OCI-LY7 (cell line): ENCODE measurements around the gene APOA1. TPM values are rescaled to one million over a fixed set of nuclear protein-coding genes. Genes with fewer than 3 reads are reported as not detected.

ENCODE experiments used
- BruUV-seq: library from RNA; stranded (reverse); fragments of 400-500 nt; replicated peaks from 2 replicates; lab custom pipeline; 2021; lab: Mats Ljungman, UMichigan
- CTCF ChIA-PET: fragments of 300-600 bp; sonication (Branson Sonifier 250); formaldehyde crosslinking; loops from one replicate; lab custom pipeline; 2022; ENCODE audit warnings: antibody characterized with exemption; ENCODE audit not compliant: unreplicated experiment; lab: Charles Lee
- POLR2A ChIA-PET: fragments of 300-600 bp; sonication (Branson Sonifier 250); formaldehyde crosslinking; loops from one replicate; lab custom pipeline; 2022; ENCODE audit warnings: antibody characterized with exemption; lab: Charles Lee
- DNase-seq: peaks from one replicate; pipeline ENCODE4 v3.0.0-alpha.2; 2015; ENCODE audit warnings: low spot score
- H2AFZ ChIP-seq: fragments of 200-600 bp; sonication (generic), shearing (Covaris generic); 2 replicates; pipeline ENCODE4 v1.6.1; 2014; ENCODE audit warnings: mild to moderate bottlenecking, antibody characterized with exemption, low read length, moderate library complexity
- H3K27ac ChIP-seq: fragments of 200-600 bp; sonication (generic); 2 replicates; pipeline ENCODE4 v1.5.1; 2014; ENCODE audit warnings: mixed run types, low read depth, mild to moderate bottlenecking, moderate library complexity, low read length, inconsistent platforms; ENCODE audit not compliant: poor library complexity, severe bottlenecking
- H3K36me3 ChIP-seq: fragments of 200-600 bp; sonication (generic); 2 replicates; pipeline ENCODE4 v1.6.1; 2014; ENCODE audit warnings: mild to moderate bottlenecking, antibody characterized with exemption, low read length, moderate library complexity, mixed read lengths; ENCODE audit not compliant: insufficient read depth
- H3K4me1 ChIP-seq: fragments of 200-600 bp; sonication (generic); 2 replicates; pipeline ENCODE4 v1.5.1; 2014; ENCODE audit warnings: mild to moderate bottlenecking, low read length; ENCODE audit not compliant: insufficient read depth, poor library complexity, severe bottlenecking
- H3K4me2 ChIP-seq: fragments of 200-600 bp; sonication (generic); 2 replicates; pipeline ENCODE4 v1.6.1; 2014; ENCODE audit warnings: mild to moderate bottlenecking, low read length
- H3K4me3 ChIP-seq: fragments of 200-600 bp; sonication (generic); 2 replicates; pipeline ENCODE4 v1.5.1; 2014; ENCODE audit warnings: mild to moderate bottlenecking, low read depth, low read length; ENCODE audit not compliant: poor library complexity, severe bottlenecking
- H3K79me2 ChIP-seq: fragments of 200-600 bp; sonication (generic); 2 replicates; pipeline ENCODE4 v1.6.1; 2016; ENCODE audit warnings: low read depth, mild to moderate bottlenecking, low read length, moderate library complexity, mixed read lengths; ENCODE audit not compliant: insufficient read depth
- H3K9me2 ChIP-seq: fragments of 200-600 bp; sonication (generic); 2 replicates; pipeline ENCODE4 v1.6.1; 2016; ENCODE audit warnings: mild to moderate bottlenecking, low read length, mixed read lengths; ENCODE audit not compliant: insufficient read depth
- H3K9me3 ChIP-seq: fragments of 200-600 bp; sonication (generic); 2 replicates; pipeline ENCODE4 v1.6.1; 2014; ENCODE audit warnings: mild to moderate bottlenecking, mixed run types, low read length, mixed read lengths
- H4K20me1 ChIP-seq: fragments of 200-600 bp; sonication (generic); 2 replicates; pipeline ENCODE4 v1.6.1; 2014; ENCODE audit warnings: mild to moderate bottlenecking, antibody characterized with exemption, low read length, moderate library complexity, mixed read lengths; ENCODE audit not compliant: insufficient read depth
- EZH2phosphoT487 ChIP-seq: fragments of 200-600 bp; sonication (generic); IDR thresholded peaks from 2 replicates; pipeline ENCODE4 v1.6.1; 2018; ENCODE audit warnings: low read depth, borderline replicate concordance, mild to moderate bottlenecking, mixed run types, antibody characterized with exemption, low read length, moderate library complexity, mixed read lengths
- intact Hi-C: fragments of 100-400 bp; cut with micrococcal nuclease; formaldehyde crosslinking; loops from one replicate; pipeline ENCODE4 v1.10.0; 2022; ENCODE audit not compliant: unreplicated experiment
- total RNA-seq, 2 experiments: library from RNA; depleted of rRNA in 1 of 2; stranded (reverse); fragments of >200 nt in 1 of 2; shearing (Covaris generic) in 1 of 2; gene quantifications; 2 replicates each; pipeline ENCODE4 v1.2.3, GENCODE V29; 2014 to 2022
- TF ChIP-seq, protein P1 (sequence below): fragments of 200-600 bp; sonication (generic); conservative IDR thresholded peaks from 2 replicates; pipeline ENCODE4 v1.5.1; 2014; ENCODE audit warnings: mild to moderate bottlenecking, antibody characterized with exemption, low read length, moderate library complexity, mixed read lengths

The APOA1 gene
- total RNA-seq, 2 experiments from 2014 or later: 0.22 TPM; not detected in 1

DNA sequence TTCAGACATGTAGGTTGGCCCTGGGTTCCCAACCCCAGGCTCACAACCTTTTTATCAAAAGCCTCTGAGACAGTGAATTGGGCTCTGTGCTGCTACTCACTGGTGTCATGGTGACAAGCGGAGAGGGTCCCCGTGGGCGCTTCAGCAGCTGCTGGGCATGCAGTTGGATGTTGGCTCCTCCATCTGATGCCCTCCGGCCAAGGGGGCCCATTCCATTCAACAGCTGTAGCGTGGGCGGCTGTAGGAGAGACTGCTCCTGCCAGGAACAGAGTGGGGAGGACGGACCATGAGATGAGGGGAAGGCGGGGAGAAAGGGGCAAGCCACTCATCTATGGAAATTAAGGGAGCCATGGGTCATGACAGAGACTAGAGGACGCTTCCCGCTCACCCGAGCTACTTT is 36.0 kb upstream of the APOA1 start:
- Histone ChIP-seq H3K9me2 (no peaks in the 10 kb centered on the region), H3K9me3 (no peaks in the 10 kb centered on the region), H3K4me3 (no peak overlapping the region), H4K20me1 (no peaks in the 10 kb centered on the region), H3K27ac (no peak overlapping the region), H3K4me2 (no peak overlapping the region), H3K36me3 (peaks cover 75% of the 10 kb centered on the region), H2AFZ (no peak overlapping the region), H3K4me1 (no peaks in the 10 kb centered on the region), H3K79me2 (no peaks in the 10 kb centered on the region)
- intact Hi-C loops: no loop called here
- TF ChIP-seq, protein P1, sequence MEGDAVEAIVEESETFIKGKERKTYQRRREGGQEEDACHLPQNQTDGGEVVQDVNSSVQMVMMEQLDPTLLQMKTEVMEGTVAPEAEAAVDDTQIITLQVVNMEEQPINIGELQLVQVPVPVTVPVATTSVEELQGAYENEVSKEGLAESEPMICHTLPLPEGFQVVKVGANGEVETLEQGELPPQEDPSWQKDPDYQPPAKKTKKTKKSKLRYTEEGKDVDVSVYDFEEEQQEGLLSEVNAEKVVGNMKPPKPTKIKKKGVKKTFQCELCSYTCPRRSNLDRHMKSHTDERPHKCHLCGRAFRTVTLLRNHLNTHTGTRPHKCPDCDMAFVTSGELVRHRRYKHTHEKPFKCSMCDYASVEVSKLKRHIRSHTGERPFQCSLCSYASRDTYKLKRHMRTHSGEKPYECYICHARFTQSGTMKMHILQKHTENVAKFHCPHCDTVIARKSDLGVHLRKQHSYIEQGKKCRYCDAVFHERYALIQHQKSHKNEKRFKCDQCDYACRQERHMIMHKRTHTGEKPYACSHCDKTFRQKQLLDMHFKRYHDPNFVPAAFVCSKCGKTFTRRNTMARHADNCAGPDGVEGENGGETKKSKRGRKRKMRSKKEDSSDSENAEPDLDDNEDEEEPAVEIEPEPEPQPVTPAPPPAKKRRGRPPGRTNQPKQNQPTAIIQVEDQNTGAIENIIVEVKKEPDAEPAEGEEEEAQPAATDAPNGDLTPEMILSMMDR: no peak
- TF ChIP-seq EZH2phosphoT487: no peak
- DNase-seq: no peak
- CTCF ChIA-PET: no interaction called here
- POLR2A ChIA-PET: no interaction called here
- no TSS peak for BruUV-seq

DNA sequence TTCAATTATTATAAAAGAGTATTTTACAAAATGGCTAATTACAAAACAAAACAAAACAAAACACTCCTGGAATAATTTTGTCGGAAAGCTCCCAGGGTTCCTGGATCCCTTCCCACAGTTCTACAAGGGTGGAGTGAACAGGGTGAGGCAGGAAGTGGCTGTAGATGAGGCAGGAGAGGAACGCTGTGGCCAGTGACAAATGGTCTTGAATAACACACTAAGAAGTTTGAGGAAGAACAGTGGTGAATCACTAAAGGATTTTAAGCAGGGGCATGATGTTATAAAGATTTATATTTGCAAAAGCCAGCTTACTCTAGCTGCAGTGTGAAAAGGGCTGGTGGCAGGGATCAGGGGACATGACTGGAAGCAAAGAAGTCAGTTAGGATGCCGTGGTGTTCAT is 33.8 kb upstream of the APOA1 start:
- no peak overlapping the region for H3K27ac ChIP-seq
- H3K4me1 ChIP-seq: no peaks in the 10 kb centered on the region
- H2AFZ ChIP-seq: no peak overlapping the region
- H3K4me2 ChIP-seq: no peak overlapping the region
- no peak overlapping the region for H3K4me3 ChIP-seq
- intact Hi-C loops: no loop called here
- TF ChIP-seq, protein P1: no peak
- TF ChIP-seq EZH2phosphoT487: no peak
- DNase-seq: no peak
- BruUV-seq: no TSS peak
- H3K9me3 ChIP-seq: no peaks in the 10 kb centered on the region
- ChIA-PET POLR2A (no interaction called here), CTCF (no interaction called here)
- no peaks in the 10 kb centered on the region for H3K9me2 ChIP-seq
- no peaks in the 10 kb centered on the region for H3K79me2 ChIP-seq
- H4K20me1 ChIP-seq: no peaks in the 10 kb centered on the region
- peaks cover 88% of the 10 kb centered on the region for H3K36me3 ChIP-seq

DNA sequence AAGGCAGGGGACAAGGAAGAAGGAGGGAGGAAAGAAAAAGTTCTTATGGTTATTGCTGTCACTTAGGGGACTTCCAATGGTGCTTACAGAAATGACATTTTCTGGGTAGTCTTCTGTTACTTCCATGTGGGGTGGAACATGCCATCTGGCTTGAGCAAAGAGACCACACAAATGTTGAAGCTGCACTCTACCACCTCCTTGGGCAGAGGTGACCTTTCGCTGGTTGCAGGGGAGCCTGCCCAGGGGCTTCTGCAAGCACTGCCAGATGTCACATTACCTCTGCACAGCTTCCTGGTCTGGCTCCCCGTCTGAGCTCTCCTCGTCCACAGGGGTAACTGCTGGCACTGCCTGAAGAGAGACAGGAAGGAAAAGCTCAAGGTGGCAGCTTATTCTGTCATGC is 32.6 kb upstream of the APOA1 start:
- no peaks in the 10 kb centered on the region for H4K20me1 ChIP-seq
- H3K4me2 ChIP-seq: no peak overlapping the region
- no peak overlapping the region for H2AFZ ChIP-seq
- no peak overlapping the region for H3K4me3 ChIP-seq
- peaks cover 97% of the 10 kb centered on the region for H3K36me3 ChIP-seq
- intact Hi-C loops: no loop called here
- POLR2A ChIA-PET: no interaction called here
- H3K4me1 ChIP-seq: no peaks in the 10 kb centered on the region
- CTCF ChIA-PET: no interaction called here
- no peaks in the 10 kb centered on the region for H3K9me2 ChIP-seq
- BruUV-seq: no TSS peak
- no peak for TF ChIP-seq EZH2phosphoT487
- TF ChIP-seq, protein P1: no peak
- DNase-seq: no peak
- no peaks in the 10 kb centered on the region for H3K9me3 ChIP-seq
- no peaks in the 10 kb centered on the region for H3K79me2 ChIP-seq
- no peak overlapping the region for H3K27ac ChIP-seq
